Sigmoid colon (tissue), 4 donors: ENCODE measurements around the gene ALDH4A1.

Experiments
- CTCF ChIP-seq, 4 experiments: fragments of 450-650 bp in 3 of 4; fragments of 200-600 bp in 1 of 4; IDR thresholded peaks; one replicate each; pipeline ENCODE4 v1.5.1; 2016 to 2019; ENCODE audit warnings: antibody characterized with exemption in 4 of 4, mild to moderate bottlenecking in 3 of 4, moderate library complexity in 2 of 4
- EP300 ChIP-seq, 4 donors: sonication (generic); formaldehyde crosslinking; IDR thresholded peaks; one replicate each; pipeline ENCODE4 v1.6.1; 2017; ENCODE audit warnings: antibody characterized with exemption in 4 of 4
- POLR2A ChIP-seq, 2 donors: fragments of 450-650 bp; IDR thresholded peaks; one replicate each; pipeline ENCODE4 v1.6.1; 2016; ENCODE audit warnings: antibody characterized with exemption in 2 of 2, mild to moderate bottlenecking in 2 of 2, moderate library complexity in 2 of 2
- POLR2AphosphoS5 ChIP-seq, 4 donors: sonication (generic); formaldehyde crosslinking; IDR thresholded peaks; one replicate each; pipeline ENCODE4 v1.6.1; 2017; ENCODE audit warnings: antibody characterized with exemption in 4 of 4

- TF ChIP-seq CTCF (IDR thresholded peaks at IDR 0.05) (no peak), POLR2A (IDR thresholded peaks at IDR 0.05) (no peak), POLR2AphosphoS5 (IDR thresholded peaks at IDR 0.05) (no peak), EP300 (IDR thresholded peaks at IDR 0.05) (no peak)
Measured at GRCh38 chr1:18939398-18940302, 37.3 kb upstream of the ALDH4A1 start.
